Body of pancreas (tissue), 4 donors: ENCODE results near the gene B3GAT1. TPM values are rescaled to one million over a fixed set of nuclear protein-coding genes. Genes with fewer than 3 reads are reported as not detected.

ENCODE experiments used
- ATAC-seq: fragments of 150-250 bp; one replicate; pipeline ENCODE4 v1.9.1; 2016
- DNase-seq, 4 donors: peaks; one replicate each; pipeline ENCODE4 v3.0.0-alpha.2; 2019
- H3K27ac ChIP-seq, 4 donors: fragments of 200-600 bp; sonication (generic); 1 replicate in 3 of 4; 2 replicates in 1 of 4; pipeline versions ENCODE4 v1.5.1 to v1.6.1; 2016 to 2019; ENCODE audit warnings: mild to moderate bottlenecking in 1 of 4, mixed read lengths in 1 of 4, moderate library complexity in 1 of 4
- H3K27me3 ChIP-seq, 2 donors: fragments of 200-600 bp; sonication (generic); one replicate each; pipeline ENCODE4 v1.6.0; 2016; ENCODE audit warnings: mild to moderate bottlenecking in 1 of 2
- H3K36me3 ChIP-seq, 2 donors: fragments of 200-600 bp; sonication (generic); replicated peaks in 1 of 2; 2 replicates each; pipeline ENCODE4 v1.5.1; 2016; ENCODE audit warnings: low read depth in 2 of 2; ENCODE audit not compliant: insufficient read depth in 1 of 2
- H3K4me1 ChIP-seq: fragments of 200-600 bp; sonication (generic); one replicate; pipeline ENCODE4 v1.6.0; 2016
- H3K4me3 ChIP-seq, 2 donors: fragments of 200-600 bp; sonication (generic); 1 replicate in 1 of 2; 2 replicates in 1 of 2; pipeline ENCODE4 v1.5.1; 2016 to 2019
- H3K9me3 ChIP-seq, 3 donors: fragments of 200-600 bp; sonication (generic); 1 replicate in 2 of 3; 2 replicates in 1 of 3; pipeline ENCODE4 v1.5.1; 2016
- POLR2A ChIP-seq, 3 donors: fragments of 450-650 bp; IDR thresholded peaks; one replicate each; pipeline ENCODE4 v1.6.1; 2016; ENCODE audit warnings: antibody characterized with exemption in 3 of 3, mild to moderate bottlenecking in 2 of 3
- WGBS, 2 donors: methylation state at CpG; one replicate each; pipeline ENCODE4 v1.1.5; 2017; 5-methylcytosine and 5-hydroxymethylcytosine counted together
- intact Hi-C: fragments of 100-400 bp; cut with DNase I; formaldehyde crosslinking; loops from one replicate; pipeline ENCODE4 v1.15.1; 2023
- total RNA-seq, 2 donors: library from RNA; depleted of rRNA; stranded (reverse); fragments of >200 nt; gene quantifications; one replicate each; pipeline ENCODE4 v1.1.0, GENCODE V29; 2016
- TF ChIP-seq, protein P1 (sequence below), 7 experiments: fragments of 450-650 bp in 4 of 7; fragments of 200-600 bp in 3 of 7; sonication (generic) in 3 of 7; IDR thresholded peaks; one replicate each; pipeline ENCODE4 v1.5.1; 2016 to 2019; ENCODE audit warnings: antibody characterized with exemption in 7 of 7

Gene B3GAT1
- total RNA-seq, 2 donors from 2014 or later, result under 0.01 TPM; not detected in 1

DNA sequence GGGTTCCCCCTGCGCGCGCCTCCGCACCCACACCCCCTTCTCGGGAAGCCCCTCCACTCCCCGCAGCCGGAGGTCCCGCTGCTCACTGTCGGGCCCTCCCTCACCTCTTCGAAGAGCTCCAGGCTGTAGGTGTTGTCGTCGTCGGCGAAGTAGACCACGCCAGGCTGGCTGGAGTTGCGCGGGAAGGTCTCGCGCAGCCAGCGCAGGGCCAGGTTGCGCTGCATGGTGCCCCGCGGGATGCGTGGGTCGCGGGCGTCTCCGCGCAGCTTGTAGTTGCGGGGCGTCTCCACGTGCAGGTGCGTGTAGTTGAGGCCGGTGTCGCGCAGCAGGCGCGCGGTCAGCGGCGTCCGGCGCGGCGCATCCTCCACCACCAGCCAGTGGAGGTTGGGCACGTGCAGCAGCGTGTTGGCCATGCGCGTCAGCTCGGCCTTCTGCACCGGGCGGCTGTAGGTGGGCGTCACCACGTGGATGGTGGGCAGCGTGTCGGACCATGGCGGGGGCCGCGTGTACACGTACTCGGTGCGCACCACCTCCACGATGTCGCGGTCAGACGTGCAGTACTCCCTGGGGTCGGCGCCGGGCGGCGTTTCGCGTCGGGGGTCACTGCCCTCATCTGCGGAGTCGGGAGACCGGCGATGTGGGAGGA, 28.3 kb downstream of the B3GAT1 start:
- WGBS, 2 donors, result 87 to 88% methylated on average over 33 to 71 of the region's 78 CpGs
- DNase-seq, result no peak

DNA sequence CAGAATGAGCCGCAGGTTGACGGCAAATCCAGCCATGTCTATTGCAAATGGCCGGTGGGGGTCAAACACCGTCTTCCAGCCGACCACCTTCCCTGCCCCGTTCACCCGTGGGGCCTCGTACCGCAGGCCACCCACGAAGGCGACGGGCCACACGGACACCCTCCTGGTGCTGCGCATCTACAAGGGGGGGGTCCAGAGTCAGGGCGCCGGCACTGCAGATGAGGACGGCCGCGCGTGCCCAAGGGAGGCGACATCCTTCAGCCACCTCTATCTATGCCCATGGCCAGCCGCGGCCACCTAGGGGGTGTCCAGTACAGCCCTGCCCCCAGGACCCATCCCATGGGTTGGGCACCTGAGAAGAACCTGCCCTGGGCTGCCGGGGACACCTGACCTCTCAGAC, 29.2 kb downstream of the B3GAT1 start:
- 82 to 86% methylated on average over 7 to 24 of the region's 24 CpGs for WGBS, 2 donors
- ATAC-seq (no peak), DNase-seq (no peak)
- Histone ChIP-seq H3K4me3 (no peak overlapping the region), H3K36me3 (no peaks in the 10 kb centered on the region), H3K4me1 (no peaks in the 10 kb centered on the region), H3K27me3 (no peaks in the 10 kb centered on the region), H3K9me3 (no peaks in the 10 kb centered on the region), H3K27ac (no peak overlapping the region)
- intact Hi-C loops, result no loop called here
- TF ChIP-seq, protein P1, sequence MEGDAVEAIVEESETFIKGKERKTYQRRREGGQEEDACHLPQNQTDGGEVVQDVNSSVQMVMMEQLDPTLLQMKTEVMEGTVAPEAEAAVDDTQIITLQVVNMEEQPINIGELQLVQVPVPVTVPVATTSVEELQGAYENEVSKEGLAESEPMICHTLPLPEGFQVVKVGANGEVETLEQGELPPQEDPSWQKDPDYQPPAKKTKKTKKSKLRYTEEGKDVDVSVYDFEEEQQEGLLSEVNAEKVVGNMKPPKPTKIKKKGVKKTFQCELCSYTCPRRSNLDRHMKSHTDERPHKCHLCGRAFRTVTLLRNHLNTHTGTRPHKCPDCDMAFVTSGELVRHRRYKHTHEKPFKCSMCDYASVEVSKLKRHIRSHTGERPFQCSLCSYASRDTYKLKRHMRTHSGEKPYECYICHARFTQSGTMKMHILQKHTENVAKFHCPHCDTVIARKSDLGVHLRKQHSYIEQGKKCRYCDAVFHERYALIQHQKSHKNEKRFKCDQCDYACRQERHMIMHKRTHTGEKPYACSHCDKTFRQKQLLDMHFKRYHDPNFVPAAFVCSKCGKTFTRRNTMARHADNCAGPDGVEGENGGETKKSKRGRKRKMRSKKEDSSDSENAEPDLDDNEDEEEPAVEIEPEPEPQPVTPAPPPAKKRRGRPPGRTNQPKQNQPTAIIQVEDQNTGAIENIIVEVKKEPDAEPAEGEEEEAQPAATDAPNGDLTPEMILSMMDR (IDR thresholded peaks at IDR 0.05), result no peak
- no peak for TF ChIP-seq POLR2A (IDR thresholded peaks at IDR 0.05)

More for the DNA sequence above, 28.3 kb downstream of the B3GAT1 start:
- H3K9me3 ChIP-seq, result no peaks in the 10 kb centered on the region
- no peaks in the 10 kb centered on the region for H3K36me3 ChIP-seq
- no peak overlapping the region for H3K4me3 ChIP-seq
- no peak for ATAC-seq
- no peak overlapping the region for H3K27ac ChIP-seq
- TF ChIP-seq, protein P1 (IDR thresholded peaks at IDR 0.05), result no peak
- TF ChIP-seq POLR2A (IDR thresholded peaks at IDR 0.05), result no peak
- H3K4me1 ChIP-seq, result no peaks in the 10 kb centered on the region
- H3K27me3 ChIP-seq, result no peaks in the 10 kb centered on the region
- intact Hi-C loops, result no loop called here

DNA sequence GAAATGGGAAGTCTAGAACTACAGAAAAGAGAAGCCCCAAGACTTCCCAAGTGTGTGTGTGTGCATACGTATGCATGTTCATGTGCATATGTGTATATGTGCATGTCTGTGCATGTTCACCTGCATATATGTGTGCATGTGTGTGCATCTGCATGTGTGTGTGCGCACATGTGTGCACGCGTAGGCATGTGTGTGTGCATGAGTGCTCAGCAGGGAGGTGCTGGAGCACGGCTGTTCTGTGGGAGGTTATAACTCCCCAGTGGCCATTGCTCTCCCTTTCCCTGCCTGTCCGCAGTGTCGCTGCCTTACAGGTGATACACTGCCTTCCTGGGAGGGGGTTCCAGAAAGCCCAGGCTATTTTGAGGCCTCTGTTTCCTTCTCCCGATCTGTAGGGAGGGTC, 29.8 kb downstream of the B3GAT1 start:
- 75 to 94% methylated on average over 4 to 8 of the region's 8 CpGs for WGBS, 2 donors
- no peak for DNase-seq
- no peak for TF ChIP-seq POLR2A (IDR thresholded peaks at IDR 0.05)
- TF ChIP-seq, protein P1 (IDR thresholded peaks at IDR 0.05), result no peak

DNA sequence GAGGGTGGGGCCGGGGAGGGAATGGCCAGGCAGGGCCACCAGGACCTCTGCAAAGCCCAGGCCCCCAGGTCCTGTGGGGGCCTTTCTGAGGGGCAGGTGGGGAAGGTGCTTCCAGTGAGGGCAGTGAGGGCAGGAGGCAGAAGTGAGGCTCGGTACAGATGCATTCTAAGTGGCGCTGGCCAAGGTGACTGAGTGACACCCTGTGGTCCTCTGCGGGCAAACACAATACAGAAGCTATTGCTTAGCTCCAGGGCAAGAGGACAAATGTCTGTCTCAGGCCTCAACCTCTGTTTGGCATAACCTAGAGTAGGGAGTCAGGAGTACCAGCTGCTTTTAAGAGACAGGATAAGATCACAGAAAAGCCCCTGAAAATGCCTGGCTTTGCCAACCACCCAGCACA, 31.3 kb downstream of the B3GAT1 start:
- H3K9me3 ChIP-seq, result no peaks in the 10 kb centered on the region
- no peaks in the 10 kb centered on the region for H3K36me3 ChIP-seq
- intact Hi-C loops, result no loop called here
- 59 to 70% methylated on average over 4 of the region's 4 CpGs for WGBS, 2 donors
- no peaks in the 10 kb centered on the region for H3K27me3 ChIP-seq
- DNase-seq, result no peak
- no peaks in the 10 kb centered on the region for H3K4me1 ChIP-seq
- no peak for TF ChIP-seq POLR2A (IDR thresholded peaks at IDR 0.05)
- TF ChIP-seq, protein P1 (IDR thresholded peaks at IDR 0.05), result no peak
- no peak for ATAC-seq
- no peak overlapping the region for H3K27ac ChIP-seq
- H3K4me3 ChIP-seq, result no peak overlapping the region

More for the DNA sequence above, 29.8 kb downstream of the B3GAT1 start:
- Histone ChIP-seq H3K27ac (no peak overlapping the region), H3K4me3 (no peak overlapping the region), H3K27me3 (no peaks in the 10 kb centered on the region), H3K9me3 (no peaks in the 10 kb centered on the region), H3K36me3 (no peaks in the 10 kb centered on the region), H3K4me1 (no peaks in the 10 kb centered on the region)
- intact Hi-C loops, result no loop called here
- no peak for ATAC-seq

DNA sequence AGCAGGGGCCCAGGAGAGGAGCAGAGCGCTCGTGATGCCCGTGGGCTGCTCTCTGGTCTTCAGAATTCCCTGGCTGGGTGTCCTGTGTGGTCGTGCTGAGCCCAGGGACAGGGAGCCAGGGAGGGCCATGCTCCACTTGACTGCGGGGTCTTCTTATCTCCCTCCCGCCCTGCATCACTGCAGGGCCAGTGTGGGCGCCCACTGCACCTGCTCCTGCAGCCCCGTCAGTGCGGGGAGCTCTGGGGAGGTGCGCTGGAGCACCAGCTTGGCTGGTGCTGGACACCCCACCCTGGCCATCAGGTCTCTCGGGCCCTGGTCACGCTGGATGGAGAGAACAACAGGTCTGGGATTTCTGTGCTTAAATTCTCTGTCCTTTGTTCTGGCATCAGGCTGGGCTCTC, 31.8 kb downstream of the B3GAT1 start:
- WGBS, 2 donors, result 66 to 76% methylated on average over 5 to 12 of the region's 12 CpGs
- Histone ChIP-seq H3K4me1 (no peaks in the 10 kb centered on the region), H3K36me3 (no peaks in the 10 kb centered on the region), H3K27me3 (no peaks in the 10 kb centered on the region), H3K27ac (no peak overlapping the region), H3K4me3 (no peak overlapping the region), H3K9me3 (no peaks in the 10 kb centered on the region)
- no peak for TF ChIP-seq POLR2A (IDR thresholded peaks at IDR 0.05)
- TF ChIP-seq, protein P1 (IDR thresholded peaks at IDR 0.05), result no peak
- DNase-seq, result no peak
- intact Hi-C loops, result no loop called here
- no peak for ATAC-seq
